ENCODE measurements around the gene ILF3.

- TF ChIP-seq, protein P1, sequence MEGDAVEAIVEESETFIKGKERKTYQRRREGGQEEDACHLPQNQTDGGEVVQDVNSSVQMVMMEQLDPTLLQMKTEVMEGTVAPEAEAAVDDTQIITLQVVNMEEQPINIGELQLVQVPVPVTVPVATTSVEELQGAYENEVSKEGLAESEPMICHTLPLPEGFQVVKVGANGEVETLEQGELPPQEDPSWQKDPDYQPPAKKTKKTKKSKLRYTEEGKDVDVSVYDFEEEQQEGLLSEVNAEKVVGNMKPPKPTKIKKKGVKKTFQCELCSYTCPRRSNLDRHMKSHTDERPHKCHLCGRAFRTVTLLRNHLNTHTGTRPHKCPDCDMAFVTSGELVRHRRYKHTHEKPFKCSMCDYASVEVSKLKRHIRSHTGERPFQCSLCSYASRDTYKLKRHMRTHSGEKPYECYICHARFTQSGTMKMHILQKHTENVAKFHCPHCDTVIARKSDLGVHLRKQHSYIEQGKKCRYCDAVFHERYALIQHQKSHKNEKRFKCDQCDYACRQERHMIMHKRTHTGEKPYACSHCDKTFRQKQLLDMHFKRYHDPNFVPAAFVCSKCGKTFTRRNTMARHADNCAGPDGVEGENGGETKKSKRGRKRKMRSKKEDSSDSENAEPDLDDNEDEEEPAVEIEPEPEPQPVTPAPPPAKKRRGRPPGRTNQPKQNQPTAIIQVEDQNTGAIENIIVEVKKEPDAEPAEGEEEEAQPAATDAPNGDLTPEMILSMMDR (conservative IDR thresholded peaks at IDR 0.05; ENCODE audit: low read length) = no peak
- no peak for TF ChIP-seq EZH2phosphoT487 (IDR thresholded peaks at IDR 0.05; ENCODE audit: borderline replicate concordance, low read depth, low read length)
These were observed 40.7 kb downstream of the ILF3 start for GRCh38 chr19:10694706-10695307.

Data from OCI-LY7 (cell line).